HCEC 1CT (cell line): ENCODE results near the gene TTC34.

Experiments used
- DNase-seq: peaks from one replicate; pipeline ENCODE4 v3.0.0-alpha.2; 2017

TTC34 gene

DNA sequence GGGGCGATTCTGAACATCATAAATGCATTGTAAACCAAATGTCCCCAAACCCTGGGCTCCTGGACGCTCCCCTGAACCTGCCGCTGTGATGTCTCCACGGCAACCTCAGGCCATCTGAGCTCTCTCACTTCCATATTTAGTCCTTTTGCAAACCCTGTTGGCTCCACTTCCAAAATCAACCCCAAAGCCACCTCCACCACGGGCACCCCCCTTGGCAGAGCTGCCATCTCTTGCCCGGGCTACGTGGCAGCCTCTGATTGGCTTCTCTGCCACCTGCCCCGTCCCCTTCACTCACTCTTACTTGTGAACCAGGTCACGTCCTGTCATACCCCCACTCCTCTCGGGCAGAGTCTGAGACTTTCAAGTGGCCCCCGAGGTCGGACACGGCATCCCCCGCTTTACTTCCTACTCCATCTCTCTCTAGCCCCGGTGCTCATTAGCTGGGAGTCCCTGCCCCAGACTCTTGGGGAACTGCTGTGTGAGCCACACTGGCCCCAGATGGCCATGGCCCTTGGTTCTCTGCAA, 199.1 kb downstream of the TTC34 start:
- DNase-seq: no peak

DNA sequence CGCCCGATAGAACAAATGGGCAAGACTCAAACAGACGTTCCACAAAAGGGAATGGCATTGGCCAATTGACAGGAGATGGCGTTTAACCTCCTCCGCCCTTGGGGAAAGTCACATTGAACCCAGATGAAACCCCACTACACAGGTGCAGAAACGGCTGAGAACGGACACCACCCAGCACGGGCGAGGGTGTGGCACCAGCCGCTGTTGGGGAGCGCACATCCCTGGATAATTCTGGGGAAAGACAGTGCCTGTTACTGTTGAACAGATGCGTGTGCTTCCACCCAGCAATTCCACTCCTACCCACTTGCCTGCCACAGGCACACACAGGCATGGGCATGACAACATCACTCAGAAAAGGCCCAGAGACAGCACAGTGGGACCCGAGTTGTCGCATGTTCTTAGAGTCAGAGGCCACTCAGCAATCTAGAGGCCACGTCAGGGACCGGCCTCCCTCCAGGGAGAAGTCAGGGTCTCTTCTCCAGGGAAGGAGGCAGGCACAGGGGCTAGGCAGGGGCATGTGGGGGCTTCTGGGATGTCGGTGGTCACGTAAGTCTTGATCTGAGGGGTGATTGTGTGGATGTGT, 199.7 kb downstream of the TTC34 start:
- no peak for DNase-seq

DNA sequence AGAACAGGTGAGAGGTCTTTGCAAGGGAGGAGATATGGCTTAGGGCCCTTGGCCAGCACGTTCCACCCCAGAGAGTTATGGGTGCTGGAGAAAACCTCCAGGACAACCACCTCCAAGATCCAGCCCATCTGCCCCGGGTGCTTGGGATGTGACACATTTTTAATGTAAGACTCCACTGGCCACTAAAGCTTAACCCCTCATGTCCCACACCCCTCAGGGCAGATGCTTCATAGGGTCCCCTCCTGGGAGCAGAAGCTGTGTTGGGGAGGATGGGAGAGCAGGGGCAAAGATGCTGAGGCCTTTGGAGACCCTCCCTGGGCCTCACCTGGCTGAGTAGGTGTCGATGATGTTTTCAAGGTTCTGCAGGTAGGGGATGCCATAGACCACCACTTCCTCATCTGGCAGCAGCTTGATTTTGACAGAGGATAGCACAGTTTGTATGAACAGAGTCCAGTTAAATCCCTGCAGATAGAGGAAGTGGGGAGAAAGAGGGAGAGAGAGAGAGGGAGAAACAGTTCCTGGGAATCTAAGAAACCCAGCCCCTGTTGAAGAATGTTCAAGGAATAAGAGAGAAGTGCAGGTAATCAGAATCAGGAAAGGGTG, 203.1 kb downstream of the TTC34 start:
- DNase-seq: no peak

DNA sequence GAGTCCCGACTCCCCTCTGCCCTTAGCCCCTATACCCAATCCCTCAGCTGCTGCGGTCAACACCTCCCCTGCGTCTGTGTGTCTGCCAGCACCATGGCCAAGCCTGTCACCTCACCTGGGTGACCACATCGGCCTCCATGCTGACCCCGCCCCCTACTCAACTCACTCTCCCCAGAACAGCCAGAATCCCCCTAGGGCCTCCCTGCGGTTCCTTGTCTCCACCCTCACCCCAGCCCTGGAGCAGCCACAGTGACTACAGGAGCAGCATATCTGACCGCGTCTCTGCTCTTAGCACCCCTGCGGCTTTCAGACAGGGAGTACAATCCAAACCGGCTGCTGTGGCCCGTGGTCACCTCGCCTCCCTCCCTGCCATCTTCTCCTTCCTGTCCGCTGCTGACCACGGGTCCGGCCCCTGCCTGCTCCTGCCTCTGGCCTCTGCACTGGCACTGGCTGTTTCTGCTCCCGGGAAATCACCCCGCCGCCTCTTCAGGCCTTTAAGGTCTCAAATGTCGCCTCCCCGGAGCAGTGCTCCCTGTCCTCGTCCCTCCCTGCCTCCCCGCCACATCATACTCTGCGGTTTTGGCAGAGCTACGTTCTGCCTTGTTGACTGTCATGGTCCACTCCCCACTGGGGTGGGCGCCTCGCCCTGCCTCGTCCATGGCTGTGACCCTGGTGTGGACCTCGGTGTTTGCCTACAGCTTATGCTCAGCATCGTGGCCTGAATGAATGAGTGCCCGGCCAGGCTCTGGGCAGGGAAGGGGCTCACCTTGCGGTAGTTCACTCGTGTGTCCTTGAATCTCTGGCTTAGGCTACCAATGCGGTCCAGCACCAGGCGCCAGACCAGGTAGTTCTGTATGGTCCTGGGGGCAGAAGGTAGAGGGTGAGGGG, 203.8 kb downstream of the TTC34 start:
- DNase-seq: no peak

DNA sequence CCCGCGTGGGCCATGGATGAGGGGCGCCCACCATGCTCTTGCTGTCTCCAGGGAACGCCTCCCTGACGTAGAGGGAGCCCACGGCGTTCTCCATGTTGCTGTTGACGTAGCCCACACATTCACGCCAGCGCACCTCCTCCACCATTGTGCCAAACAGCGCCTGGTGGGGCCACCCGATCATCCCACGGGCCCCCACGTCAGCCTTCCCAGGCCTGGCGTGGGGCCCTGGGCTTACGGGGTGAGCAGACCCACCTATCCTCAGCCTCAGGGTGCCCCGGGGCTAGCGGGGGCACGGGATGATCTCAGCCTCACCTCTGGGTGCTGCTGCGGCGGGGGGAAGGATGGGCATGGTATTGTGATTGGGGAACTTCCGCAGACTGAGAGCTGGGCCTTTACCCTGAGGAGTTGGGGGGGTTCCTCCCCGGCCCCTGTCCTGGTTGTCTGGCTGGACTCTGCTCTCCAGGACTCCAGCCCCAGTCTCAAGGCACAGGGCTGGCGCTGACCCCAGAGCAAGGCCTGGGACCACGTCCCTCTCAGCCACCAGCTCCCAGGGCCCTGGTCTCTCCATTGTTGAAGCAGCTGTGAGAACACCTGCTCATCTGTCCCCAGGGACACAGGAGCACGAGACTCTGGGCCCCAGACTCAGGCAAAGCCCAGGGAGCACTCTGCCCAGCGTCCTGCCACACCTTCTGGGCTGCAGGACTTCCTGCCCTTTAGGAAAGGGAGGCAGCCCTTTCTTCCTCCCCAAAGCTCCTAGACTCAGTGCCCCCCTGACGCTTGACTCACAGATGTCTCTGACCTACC, 204.8 kb downstream of the TTC34 start:
- DNase-seq: no peak

DNA sequence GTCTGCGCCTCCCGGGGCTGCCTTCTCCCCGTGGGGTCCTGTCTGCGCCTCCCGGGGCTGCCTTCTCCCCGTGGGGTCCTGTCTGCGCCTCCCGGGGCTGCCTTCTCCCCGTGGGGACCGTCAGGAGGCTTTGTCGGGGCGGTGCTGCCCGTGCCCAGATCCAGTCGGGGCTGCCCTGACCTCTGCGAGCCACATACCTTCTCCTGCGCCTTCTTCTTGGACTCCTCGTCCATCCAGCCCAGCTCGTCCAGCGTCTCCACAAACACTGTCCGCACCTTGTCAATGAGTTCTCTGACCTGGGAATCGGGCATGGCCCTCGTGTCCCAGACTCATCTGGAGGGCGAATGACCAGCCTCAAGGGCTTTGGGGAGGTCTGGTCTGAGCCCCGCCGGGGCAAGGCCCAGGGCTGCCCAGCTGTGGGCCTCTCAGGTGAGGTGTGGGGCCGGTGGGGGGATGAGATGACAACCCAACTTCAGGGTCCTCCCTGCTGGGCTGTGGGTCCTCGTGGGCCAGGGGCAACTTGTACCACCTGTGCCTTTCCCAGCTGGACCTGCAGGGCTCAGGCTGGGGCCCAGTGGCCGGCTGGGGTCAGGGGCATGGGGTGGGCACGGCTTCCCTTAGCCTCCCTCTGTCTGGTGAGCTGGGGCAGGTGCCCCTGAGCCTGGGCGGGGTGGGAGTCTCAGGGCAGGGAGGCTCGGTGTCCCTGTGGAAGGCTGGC, 205.5 kb downstream of the TTC34 start:
- DNase-seq: no peak

DNA sequence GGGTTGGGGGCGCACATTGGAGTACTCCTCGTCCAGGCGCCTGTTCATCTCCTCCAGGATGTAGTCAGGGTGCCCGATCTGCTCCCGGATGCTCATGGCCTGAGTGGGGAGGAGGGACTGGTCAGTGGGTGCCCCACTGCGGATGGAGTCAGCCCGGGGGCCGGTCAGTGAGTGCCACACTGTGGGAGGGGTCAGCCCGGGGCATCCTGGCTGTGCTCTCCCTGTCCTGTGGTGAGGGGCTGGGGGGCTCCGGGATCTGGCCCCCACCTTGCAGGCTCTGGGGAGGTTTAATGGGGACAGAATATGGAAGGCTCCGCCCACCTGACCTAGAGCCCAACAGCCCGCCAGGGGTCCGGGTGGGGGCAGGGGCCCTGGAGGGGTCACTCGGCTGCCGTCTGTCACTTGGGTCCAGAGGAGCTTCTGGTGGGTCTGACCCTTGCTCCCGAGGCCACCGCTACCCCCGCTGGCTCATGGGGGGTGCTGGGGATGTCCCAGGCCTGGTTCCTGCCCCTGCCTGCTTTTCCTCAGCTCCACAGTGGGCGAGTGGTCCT, 206.2 kb downstream of the TTC34 start:
- no peak for DNase-seq

DNA sequence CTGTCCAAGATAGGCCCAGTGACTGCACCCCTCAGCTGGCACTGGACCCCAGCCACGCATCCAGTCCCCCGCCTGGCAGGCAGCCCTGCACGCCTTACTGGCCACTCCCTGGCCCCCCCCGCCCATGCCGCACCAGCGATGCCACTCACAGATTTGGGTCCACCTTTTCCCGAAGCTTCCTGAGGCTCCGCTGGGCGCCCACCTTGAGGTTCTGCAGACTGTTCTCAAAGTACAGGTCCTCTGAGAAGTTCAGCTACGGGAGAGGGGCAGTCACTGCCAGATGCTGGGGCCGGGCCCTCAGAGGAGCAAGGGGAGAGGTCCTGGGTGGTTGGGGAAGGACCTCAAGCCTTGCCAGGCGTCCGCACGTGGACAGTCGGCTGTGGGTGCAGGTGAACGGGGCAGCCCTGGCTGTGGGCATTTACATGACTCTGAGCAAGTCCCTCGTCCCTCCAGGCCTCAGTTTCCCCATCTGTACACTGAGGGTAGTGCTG, 206.8 kb downstream of the TTC34 start:
- DNase-seq: no peak

DNA sequence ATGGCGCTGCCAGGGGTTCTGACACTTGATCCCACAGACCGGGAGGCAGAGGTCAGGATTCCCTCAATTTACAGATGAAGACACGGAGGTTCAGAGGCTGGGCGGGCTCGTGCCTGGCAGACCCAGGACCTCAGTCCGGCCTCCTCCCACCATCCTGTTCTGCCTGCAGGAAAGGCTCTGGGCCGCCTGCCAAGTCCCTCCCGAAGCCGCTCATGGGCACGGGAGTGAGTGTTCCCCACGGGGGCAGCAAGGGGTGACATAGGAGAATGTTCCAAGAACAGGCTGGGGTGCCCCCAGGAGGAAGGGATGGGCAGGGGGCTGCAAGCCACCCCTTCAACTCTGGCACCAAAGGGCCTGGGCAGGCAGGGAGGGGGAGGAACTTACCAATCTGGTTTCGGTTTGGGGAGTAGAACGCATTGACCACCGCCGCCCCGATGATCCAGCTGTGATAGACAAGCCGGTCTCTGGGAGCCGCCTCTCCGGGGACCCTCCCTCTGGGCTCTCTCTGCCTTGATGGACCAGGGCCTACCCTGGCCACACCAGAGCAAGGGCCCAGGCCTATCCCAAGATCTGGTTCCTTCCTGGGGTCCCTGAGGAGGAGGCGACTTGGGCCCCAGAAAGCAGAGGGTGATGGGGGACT, 207.4 kb downstream of the TTC34 start:
- no peak for DNase-seq

DNA sequence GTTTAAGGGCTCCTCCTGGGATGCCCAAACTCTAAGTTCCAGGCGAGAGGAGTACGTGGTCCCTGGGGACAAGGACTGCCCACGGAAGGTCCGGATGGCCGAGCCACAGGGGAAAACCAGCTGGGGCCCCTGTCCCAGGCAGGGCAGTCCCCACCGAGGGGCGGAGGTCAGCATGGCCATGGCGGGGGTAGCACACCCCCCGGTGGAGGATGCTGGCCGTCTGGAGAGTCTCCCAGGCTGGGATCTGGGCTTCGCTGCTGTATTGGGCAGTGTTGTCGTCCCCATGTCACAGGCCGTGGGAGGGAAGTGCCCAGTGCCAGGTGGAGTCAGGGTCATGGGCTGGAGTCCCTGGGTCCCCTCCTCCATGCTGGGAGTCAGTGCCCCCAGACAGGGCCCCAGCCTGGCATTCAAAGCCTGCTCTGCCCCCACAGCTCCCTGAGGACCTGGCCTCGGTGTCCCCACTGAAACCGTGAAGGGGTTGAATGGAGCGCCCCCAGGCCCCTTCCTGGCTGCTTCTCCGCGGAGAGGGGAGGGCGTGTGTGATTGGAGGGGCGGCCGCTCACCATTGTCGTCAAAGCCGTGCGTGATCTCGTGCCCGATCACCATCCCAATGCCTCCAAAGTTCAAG, 208.1 kb downstream of the TTC34 start:
- DNase-seq: no peak

DNA sequence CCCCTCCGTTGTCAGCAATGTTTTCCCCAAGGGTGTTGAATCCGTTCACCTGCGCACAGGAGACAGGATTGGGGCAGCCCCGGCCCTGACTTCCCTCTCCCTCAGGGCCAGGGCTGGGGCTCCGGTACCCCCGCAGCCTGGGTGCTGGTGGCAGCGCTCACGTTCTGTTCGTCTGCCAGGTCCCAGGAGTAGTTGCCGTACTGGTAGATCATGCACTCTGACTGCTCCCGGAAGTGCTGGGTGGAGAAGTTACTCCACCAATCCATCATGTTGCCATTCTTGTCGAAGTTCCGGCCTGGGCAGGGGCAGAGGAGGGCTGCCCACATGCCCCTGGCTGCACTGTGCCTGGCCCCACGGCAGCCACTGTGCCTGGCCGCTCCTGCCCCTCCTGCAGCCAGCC, 208.8 kb downstream of the TTC34 start:
- DNase-seq: no peak

DNA sequence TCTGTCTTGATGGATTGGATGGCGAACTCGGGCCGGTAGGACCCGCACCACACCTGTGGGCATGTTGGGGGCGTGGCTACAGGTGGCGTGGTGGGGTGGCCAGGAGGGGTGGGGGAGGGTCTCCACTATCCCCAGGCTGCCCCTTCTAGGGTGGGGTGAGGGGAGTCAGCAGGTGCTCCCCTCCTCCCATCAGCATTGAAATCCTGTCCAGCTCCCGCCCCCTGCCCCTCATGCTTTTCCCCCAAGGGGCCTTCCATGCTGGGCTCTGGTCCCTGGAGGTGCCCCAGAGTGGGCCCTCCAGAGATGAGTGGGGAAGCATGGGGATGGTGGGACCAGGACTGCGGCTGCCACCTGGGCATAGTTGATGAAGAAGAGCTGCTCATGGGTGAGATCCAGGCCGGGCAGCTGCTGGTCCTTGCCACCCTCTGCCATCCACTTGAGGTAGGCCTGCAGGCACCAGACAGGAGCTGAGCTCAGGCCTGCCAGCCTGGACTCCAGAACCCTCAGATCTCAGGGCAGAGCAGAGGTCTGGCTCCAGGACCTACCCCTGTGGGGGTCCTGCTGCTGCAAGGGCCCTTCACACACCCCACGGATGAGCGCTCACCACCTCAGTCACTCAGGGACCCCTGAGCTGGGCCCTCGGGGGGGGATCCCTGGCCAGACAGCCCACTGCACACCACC, 209.8 kb downstream of the TTC34 start:
- DNase-seq: no peak

DNA sequence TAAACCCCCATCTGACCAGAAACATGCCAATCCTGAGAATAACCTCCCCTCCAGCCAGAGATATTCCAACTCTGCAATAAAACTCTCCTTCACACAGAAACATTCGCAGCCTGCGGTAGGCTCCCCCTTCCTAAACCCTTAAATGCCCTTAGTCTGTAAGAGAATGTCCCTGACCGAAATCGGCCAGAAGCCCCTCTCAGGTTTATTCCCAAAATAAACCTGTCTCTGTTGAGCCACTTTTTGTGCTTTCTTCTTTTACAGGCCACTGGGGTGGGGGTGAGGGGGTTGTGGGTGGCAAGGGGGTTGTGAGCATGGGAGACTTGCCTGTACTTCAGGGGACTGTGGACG, 210.3 kb downstream of the TTC34 start:
- DNase-seq: no peak

DNA sequence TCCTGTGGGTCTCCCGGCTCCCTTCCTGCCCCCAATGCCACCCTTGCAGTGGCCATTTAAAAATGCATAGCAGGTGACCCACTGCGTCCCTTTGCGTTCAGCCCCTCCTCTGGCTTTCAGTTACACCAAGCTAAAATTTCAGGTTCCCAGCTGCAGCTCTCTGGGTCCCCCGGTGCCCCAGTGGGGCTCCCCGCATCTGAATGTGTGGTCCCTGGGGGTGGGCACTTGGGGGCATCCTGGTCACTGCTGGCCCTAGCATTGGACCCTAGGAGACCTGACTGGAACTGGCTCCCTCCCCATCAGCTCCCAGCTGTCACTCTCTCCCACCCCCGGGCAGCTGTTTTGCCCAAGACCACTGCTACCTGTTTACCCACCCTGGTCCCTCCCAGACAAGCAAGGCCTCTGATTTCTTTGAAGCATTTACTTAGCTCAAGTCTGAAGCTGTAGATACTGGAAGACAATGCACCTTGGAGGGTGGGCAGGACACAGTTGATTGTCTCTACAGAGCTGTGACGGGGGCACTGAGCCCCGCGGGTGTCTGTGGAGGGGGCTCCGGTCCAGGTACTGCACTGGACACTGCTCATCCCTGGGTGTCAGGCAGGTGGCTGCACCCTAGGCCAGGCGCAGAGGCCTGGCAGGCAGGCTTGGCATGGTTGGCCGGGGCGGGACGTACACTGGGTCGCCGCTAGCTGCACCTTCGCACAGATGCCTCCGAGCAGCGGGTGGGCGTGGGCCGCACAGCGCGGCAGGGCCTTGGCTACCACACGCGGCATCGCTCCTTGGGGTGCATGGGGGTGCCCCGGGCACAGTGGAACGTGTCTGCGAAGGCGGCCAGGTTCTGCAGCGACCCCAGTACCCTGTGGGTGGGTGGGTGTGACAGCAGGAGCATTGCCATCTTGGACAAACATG, 211.0 kb downstream of the TTC34 start:
- no peak for DNase-seq

DNA sequence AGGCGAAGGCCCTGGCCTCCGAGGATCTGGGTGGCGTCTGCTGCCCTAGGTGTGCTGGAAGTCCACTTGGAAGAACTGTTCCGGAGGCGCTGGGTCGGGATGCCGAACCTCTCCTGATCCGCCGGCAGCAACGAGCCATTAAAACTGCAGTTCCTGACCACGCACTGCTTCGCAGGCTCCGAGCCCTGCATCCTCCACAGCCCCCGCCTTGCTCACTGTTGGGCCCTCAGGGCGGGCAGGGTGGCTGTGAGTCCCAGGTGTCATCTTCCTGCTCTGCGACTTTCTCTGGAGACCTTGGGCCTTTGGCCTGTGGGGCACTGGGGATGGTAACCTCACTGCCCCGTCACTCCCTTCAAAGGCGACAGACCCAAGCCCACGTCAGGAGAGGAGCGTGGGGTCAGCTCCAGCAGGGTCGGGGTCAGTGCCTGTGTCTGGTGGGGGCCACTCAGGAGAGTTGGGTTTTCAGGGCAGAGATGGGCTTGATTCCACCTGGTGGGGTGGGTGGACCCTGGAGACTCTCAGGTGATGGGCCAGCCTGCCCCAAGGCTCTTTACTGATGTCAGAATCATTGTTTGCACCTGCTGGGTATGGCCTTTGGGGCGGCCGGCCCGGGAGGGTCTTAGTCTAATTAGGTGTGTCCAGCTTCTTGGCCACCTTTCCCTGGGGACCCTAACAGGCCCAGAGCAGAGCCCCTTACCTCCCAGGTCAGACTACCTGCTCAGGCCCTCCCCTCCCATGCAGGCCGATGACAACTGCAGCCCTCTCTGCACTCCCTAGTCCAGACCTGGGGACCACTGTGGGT, 211.9 kb downstream of the TTC34 start:
- DNase-seq: no peak

DNA sequence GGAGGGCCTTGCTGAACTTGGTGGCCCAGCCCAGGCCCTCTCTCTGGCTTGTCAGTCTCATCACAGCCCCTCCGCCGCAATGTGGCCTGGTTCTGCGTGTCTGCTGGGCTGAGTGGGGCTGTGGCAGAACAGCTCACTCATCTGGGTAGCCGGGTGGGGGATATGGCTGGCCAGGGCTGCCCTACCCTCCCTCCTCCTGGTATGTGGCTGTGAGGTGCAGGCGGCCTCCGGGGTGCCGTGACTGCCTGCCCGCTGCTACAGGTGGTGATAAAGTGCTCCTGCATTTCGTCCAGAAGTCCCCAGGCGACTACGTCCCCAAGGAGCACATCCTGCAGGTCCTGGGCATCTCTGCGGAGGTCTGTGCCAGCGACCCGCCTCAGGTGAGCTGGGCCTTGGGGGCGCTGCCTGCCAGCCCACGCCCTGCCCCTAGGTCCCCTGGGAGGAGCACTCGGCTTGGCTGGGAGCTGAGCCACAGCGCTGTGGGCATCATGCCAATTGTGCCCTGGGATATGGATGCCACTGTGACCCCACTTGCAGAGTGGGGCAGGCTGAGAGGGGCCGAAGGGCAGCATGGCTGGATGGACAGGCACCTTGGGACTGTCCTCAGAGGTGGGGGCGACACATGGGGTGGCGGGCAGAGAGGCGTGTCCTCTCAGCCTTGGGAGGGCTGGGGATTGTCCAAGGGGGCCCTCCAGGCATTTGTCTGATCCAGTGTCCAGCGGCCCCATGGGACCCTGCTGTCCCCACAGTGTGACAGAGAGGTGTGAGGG, 212.6 kb downstream of the TTC34 start:
- no peak for DNase-seq

DNA sequence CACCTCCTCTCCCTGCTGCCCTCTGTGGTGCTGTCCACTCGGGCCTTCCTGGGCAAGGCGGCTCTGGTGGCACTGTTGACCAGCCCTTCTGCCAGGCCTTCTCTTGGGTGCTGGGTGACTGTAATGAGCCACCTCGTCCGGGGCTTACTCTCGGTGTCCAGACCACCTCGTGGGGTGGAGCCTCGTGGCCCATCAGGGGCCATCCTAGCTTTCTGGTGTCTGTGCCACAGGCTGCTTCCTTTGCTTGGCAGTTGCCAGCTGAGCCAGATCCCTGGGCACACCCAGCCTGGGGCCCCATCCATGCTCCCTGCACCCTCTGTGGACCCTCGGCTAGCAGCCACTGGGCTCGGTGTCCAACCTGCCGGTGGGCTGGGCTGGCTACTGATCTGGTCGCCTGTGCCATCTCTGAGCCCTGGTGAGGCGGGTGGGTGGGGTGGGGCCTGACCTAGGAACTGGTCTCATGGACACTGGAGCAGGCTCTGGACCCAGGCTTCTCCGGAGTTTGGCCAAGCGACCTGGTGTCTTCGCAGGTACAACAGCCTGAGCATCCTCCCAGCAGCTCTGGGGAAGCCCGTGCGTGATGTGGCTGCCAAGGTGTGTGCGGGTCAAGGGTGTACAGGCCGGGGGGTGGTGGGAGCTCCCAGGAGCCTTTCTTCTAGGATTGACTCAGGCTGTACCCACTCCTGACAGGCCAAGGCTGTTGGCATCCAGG, 213.5 kb downstream of the TTC34 start:
- no peak for DNase-seq
